KMS-11 (cell line): Measurements from ENCODE around the gene CNGA1.
"Not testable (repeated sequence)": the region's sequence is repeated elsewhere in the genome, so short reads cannot be mapped to it uniquely, and the experiment has no call there.

Experiments
- H2AFZ ChIP-seq: fragments of 200-600 bp; sonication (generic); 2 replicates; pipeline ENCODE4 v1.6.1; 2016; ENCODE audit warnings: antibody characterized with exemption, mixed run types, low read depth
- H3K27ac ChIP-seq: fragments of 200-600 bp; sonication (generic); 2 replicates; pipeline ENCODE4 v1.6.1; 2016; ENCODE audit warnings: mild to moderate bottlenecking, mixed run types
- H3K27me3 ChIP-seq: fragments of 200-600 bp; sonication (generic); 2 replicates; pipeline ENCODE4 v1.6.1; 2017; ENCODE audit warnings: mild to moderate bottlenecking, low read depth, mixed run types, moderate library complexity; ENCODE audit not compliant: insufficient read depth
- H3K36me3 ChIP-seq: fragments of 200-600 bp; sonication (generic); 2 replicates; pipeline ENCODE4 v1.6.1; 2017; ENCODE audit warnings: mild to moderate bottlenecking, mixed run types; ENCODE audit not compliant: insufficient read depth
- H3K4me1 ChIP-seq: fragments of 200-600 bp; sonication (generic); 2 replicates; pipeline ENCODE4 v1.6.1; 2016; ENCODE audit warnings: mild to moderate bottlenecking, low read depth, mixed run types; ENCODE audit not compliant: poor library complexity, severe bottlenecking
- H3K4me2 ChIP-seq: fragments of 200-600 bp; sonication (generic); 2 replicates; pipeline ENCODE4 v1.7.0; 2016; ENCODE audit warnings: mild to moderate bottlenecking, mixed run types
- H3K4me3 ChIP-seq: fragments of 200-600 bp; sonication (generic); IDR thresholded peaks from 2 replicates; pipeline ENCODE4 v1.6.1; 2017; ENCODE audit warnings: low read depth, low read length, mixed read lengths; ENCODE audit not compliant: insufficient read depth
- H3K79me2 ChIP-seq: fragments of 200-600 bp; sonication (generic); 2 replicates; pipeline ENCODE4 v1.6.1; 2016; ENCODE audit warnings: low read depth, mixed run types; ENCODE audit not compliant: insufficient read depth
- H3K9ac ChIP-seq: fragments of 200-600 bp; sonication (generic); 2 replicates; pipeline ENCODE4 v1.6.1; 2016; ENCODE audit warnings: mild to moderate bottlenecking, mixed run types
- H4K20me1 ChIP-seq: fragments of 200-600 bp; sonication (generic); 2 replicates; pipeline ENCODE4 v1.6.1; 2016; ENCODE audit warnings: mild to moderate bottlenecking, mixed run types; ENCODE audit not compliant: insufficient read depth
- TF ChIP-seq, protein P1 (sequence below): fragments of 200-600 bp; sonication (generic); conservative IDR thresholded peaks from 2 replicates; pipeline ENCODE4 v1.6.1; 2017; ENCODE audit warnings: low read depth, mild to moderate bottlenecking, antibody characterized with exemption, low read length, moderate library complexity, mixed read lengths

Gene CNGA1

DNA sequence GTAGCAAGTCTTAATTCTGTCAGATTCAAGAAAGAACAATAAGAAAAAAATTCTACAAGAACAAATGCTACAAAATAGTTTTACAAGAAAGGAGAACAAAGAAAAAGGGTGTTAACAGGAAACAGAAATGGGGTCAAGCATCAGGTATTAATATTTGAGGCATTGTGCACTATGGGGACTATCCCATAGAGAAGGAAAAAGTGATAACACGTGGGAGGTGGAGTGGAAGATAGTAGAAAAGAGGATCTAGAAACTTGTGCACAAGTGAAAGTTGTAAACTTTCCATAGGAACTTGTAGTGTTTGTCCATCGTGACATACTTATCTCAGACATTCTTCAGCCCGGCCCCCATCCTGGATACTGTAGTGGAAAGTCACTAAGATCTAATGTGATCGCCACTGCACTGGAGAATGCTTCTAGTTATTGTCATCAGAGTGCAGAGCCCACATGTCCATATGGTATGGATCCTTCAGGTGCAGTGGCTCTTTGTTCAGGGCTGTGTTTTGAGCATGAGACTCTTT is 86.7 kb downstream of the CNGA1 start:
- Histone ChIP-seq H3K4me2 (no peak overlapping the region), H3K36me3 (no peaks in the 10 kb centered on the region), H3K27ac (no peak overlapping the region), H3K4me3 (no peak overlapping the region), H3K9ac (no peak overlapping the region), H3K79me2 (no peaks in the 10 kb centered on the region), H4K20me1 (no peaks in the 10 kb centered on the region), H3K27me3 (no peaks in the 10 kb centered on the region), H2AFZ (no peak overlapping the region), H3K4me1 (peaks cover 5% of the 10 kb centered on the region)
- TF ChIP-seq, protein P1, sequence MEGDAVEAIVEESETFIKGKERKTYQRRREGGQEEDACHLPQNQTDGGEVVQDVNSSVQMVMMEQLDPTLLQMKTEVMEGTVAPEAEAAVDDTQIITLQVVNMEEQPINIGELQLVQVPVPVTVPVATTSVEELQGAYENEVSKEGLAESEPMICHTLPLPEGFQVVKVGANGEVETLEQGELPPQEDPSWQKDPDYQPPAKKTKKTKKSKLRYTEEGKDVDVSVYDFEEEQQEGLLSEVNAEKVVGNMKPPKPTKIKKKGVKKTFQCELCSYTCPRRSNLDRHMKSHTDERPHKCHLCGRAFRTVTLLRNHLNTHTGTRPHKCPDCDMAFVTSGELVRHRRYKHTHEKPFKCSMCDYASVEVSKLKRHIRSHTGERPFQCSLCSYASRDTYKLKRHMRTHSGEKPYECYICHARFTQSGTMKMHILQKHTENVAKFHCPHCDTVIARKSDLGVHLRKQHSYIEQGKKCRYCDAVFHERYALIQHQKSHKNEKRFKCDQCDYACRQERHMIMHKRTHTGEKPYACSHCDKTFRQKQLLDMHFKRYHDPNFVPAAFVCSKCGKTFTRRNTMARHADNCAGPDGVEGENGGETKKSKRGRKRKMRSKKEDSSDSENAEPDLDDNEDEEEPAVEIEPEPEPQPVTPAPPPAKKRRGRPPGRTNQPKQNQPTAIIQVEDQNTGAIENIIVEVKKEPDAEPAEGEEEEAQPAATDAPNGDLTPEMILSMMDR, result no peak

DNA sequence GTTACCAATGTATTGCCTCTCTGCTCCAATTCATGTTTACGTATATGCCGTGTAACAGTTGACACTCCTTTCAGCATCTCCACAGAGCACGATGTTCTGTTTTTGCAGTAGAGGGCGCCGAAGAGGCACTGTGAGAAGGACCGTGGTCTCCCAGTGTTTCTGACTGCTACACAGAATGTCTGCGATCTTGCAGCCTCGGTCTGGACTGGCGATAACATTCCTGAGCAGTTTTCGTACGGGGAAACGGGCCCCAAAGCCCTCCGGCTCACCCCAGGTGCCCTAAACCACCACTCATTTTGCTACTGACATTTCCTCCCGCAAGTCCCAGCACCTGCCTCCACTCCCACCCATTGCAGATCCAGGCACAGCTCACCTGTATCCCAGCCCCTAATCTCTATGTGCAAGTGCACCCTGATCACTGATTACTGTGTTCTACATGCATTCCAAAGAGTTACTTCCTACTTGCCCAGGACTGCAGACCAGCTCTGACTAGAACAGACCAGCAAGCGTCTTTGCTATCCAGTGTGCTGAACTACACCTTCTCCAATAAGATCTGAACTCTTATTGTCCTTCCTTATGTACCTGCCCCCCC is 89.7 kb downstream of the CNGA1 start:
- Histone ChIP-seq H3K9ac (no peak overlapping the region), H3K4me3 (no peak overlapping the region), H3K4me1 (no peaks in the 10 kb centered on the region), H3K79me2 (no peaks in the 10 kb centered on the region), H3K4me2 (no peak overlapping the region), H3K27me3 (no peaks in the 10 kb centered on the region), H2AFZ (no peak overlapping the region), H4K20me1 (no peaks in the 10 kb centered on the region), H3K36me3 (no peaks in the 10 kb centered on the region), H3K27ac (no peak overlapping the region)
- TF ChIP-seq, protein P1, result peak; percentile 34

DNA sequence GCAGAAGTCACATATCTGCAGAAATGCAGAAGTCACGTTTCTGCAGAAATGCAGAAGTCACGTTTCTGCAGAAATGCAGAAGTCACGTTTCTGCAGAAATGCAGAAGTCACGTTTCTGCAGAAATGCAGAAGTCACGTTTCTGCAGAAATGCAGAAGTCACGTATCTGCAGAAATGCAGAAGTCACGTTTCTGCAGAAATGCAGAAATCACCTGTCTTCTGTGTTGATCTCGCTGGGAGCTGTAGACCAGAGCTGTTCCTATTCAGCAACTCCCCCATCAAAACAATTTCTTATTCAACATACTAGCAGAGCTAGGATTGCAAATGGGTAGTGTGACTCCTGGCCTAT is 93.2 kb downstream of the CNGA1 start:
- H3K27ac ChIP-seq, H3K4me2 ChIP-seq, H3K79me2 ChIP-seq, H4K20me1 ChIP-seq, H3K4me1 ChIP-seq, H3K27me3 ChIP-seq, H2AFZ ChIP-seq, H3K36me3 ChIP-seq, H3K9ac ChIP-seq, H3K4me3 ChIP-seq: not testable (repeated sequence)

DNA sequence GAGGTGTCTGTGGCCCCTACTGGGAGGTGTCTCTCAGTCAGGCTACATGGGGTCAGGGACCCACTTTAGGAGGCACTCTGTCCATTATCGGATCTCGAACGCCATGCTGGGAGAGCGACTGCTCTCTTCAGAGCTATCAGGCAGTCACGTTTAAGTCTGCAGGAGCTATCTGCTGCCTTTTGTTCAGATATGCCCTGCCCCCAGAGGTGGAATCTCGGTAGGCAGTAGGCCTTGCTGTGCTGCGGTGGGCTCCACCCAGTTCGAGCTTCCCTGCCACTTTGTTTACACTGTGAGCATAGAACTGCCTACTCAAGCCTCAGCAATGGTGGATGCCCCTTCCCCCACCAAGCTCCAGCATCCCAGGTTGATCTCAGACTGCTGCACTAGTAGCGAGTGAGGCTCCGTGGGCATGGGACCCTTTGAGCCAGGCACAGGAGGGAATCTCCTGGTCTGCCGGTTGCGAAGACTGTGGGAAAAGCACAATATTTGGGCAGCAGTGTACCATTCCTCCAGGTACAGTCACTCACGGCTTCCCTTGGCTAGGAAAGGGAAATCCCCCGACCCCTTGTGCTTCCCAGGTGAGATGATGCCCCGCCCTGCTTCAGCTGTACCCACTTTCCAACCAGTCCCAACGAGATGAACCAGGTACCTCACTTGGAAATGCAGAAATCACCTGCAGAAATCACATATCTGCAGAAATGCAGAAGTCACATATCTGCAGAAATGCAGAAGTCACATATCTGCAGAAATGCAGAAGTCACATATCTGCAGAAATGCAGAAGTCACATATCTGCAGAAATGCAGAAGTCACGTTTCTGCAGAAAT is 93.8 kb downstream of the CNGA1 start:
- H2AFZ ChIP-seq, H3K27ac ChIP-seq, H4K20me1 ChIP-seq, H3K4me1 ChIP-seq, H3K79me2 ChIP-seq, H3K9ac ChIP-seq, H3K4me3 ChIP-seq, H3K36me3 ChIP-seq, H3K4me2 ChIP-seq, H3K27me3 ChIP-seq: not testable (repeated sequence)

DNA sequence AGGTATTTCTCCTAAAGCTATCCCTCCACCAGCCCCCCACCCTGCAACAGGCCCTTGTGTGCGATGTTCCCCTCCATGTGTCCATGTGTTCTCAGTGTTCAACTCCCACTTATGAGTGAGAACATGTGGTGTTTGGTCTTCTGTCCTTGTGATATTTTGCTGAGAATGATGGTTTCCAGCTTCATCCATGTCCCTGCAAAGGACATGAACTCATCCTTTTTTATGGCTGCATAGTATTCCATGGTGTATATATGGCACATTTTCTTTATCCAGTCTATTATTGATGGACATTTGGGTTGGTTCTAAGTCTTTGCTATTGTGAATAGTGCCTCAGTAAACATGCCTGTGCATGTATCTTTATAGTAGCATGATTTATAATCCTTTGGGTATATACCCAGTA is 99.3 kb downstream of the CNGA1 start:
- not testable (repeated sequence) for H3K79me2 ChIP-seq, H2AFZ ChIP-seq

More for the DNA sequence above, 99.3 kb downstream of the CNGA1 start:
- not testable (repeated sequence) for H3K27ac ChIP-seq, H3K36me3 ChIP-seq, H3K27me3 ChIP-seq, H3K4me2 ChIP-seq, H3K4me3 ChIP-seq, H3K4me1 ChIP-seq, H4K20me1 ChIP-seq, H3K9ac ChIP-seq
